Activated CD4-positive, alpha-beta memory T cell treated with anti-CD3 and anti-CD28 coated beads, Interleukin-2, amount 10 ng/mL, durations not matched to agents 7 days and 5 days (primary cell): ENCODE measurements around the gene ETFDH. TPM values are rescaled to one million over a fixed set of nuclear protein-coding genes. Genes with fewer than 3 reads are reported as not detected.
A peak's percentile ranks its signal among the peaks of the same experiment; 100 is the strongest.
"Not testable (repeated sequence)": the region's sequence is repeated elsewhere in the genome, so short reads cannot be mapped to it uniquely, and the experiment has no call there.

Experiments used
- CTCF ChIA-PET: fragments of 350-600 bp; sonication (Branson Sonifier 250); formaldehyde crosslinking; loops from one replicate; lab custom pipeline; 2021; ENCODE audit warnings: antibody characterized with exemption, inconsistent platforms; lab: Charles Lee
- POLR2A ChIA-PET: fragments of 350-600 bp; sonication (Branson Sonifier 250); formaldehyde crosslinking; loops from one replicate; lab custom pipeline; 2021; ENCODE audit warnings: antibody characterized with exemption; lab: Charles Lee
- DNase-seq: peaks from one replicate; pipeline ENCODE4 v3.0.0-alpha.2; 2020
- H3K27ac Mint-ChIP-seq: one replicate; pipeline ENCODE4 v1.8.0; 2021; ENCODE audit warnings: mild to moderate bottlenecking, mixed read lengths
- H3K27me3 Mint-ChIP-seq: one replicate; pipeline ENCODE4 v1.8.0; 2021; ENCODE audit warnings: mixed read lengths
- H3K36me3 Mint-ChIP-seq: one replicate; pipeline ENCODE4 v1.8.0; 2021; ENCODE audit warnings: low read depth, mixed read lengths
- H3K4me1 Mint-ChIP-seq: one replicate; pipeline ENCODE4 v1.8.0; 2021; ENCODE audit warnings: mixed read lengths
- H3K4me3 Mint-ChIP-seq: one replicate; pipeline ENCODE4 v1.8.0; 2021; ENCODE audit warnings: mild to moderate bottlenecking, mixed read lengths
- H3K9me3 Mint-ChIP-seq: one replicate; pipeline ENCODE4 v1.8.0; 2021; ENCODE audit warnings: mixed read lengths
- total RNA-seq, 2 experiments: library from RNA; stranded (reverse); gene quantifications; one replicate each; pipeline ENCODE4 v1.2.3, GENCODE V29; 2021

Gene ETFDH
- total RNA-seq, 2 experiments from 2014 or later, result 22.0 to 24.3 TPM

- H3K27me3 Mint-ChIP-seq, result no peaks in the 10 kb centered on the region
- no peaks in the 10 kb centered on the region for H3K9me3 Mint-ChIP-seq
- ChIA-PET CTCF (no interaction called here), POLR2A (no interaction called here)
- peaks cover 18% of the 10 kb centered on the region for H3K36me3 Mint-ChIP-seq
- H3K4me3 Mint-ChIP-seq, result no peak overlapping the region
- H3K4me1 Mint-ChIP-seq, result no peaks in the 10 kb centered on the region
- H3K27ac Mint-ChIP-seq, result no peak overlapping the region
- no peak for DNase-seq
These were observed 16.7 kb downstream of the ETFDH start for GRCh38 chr4:158688813-158689212.

- H3K9me3 Mint-ChIP-seq, result no peaks in the 10 kb centered on the region
- POLR2A ChIA-PET, result no interaction called here
- H3K36me3 Mint-ChIP-seq, result peaks cover 45% of the 10 kb centered on the region
- no peak overlapping the region for H3K27ac Mint-ChIP-seq
- H3K4me3 Mint-ChIP-seq, result no peak overlapping the region
- H3K27me3 Mint-ChIP-seq, result no peaks in the 10 kb centered on the region
- no peaks in the 10 kb centered on the region for H3K4me1 Mint-ChIP-seq
- no peak for DNase-seq
- CTCF ChIA-PET, result no interaction called here
These were observed 32.2 kb downstream of the ETFDH start for GRCh38 chr4:158704274-158704673.

- no peak overlapping the region for H3K4me3 Mint-ChIP-seq
- no peak overlapping the region for H3K27ac Mint-ChIP-seq
- ChIA-PET CTCF (interaction anchor here (0.8 to 1.9 kb wide), 4 partner anchors 11 to 140 kb away, joined by 3 to 13 read pairs (median 4); no protein-coding TSS in a partner anchor), POLR2A (interaction anchor here (0.7 to 1.8 kb wide), 4 partner anchors 10 to 280 kb away, joined by 3 to 5 read pairs (median 4); partner anchors contain the start of gene PPID)
- no peak for DNase-seq
- H3K36me3 Mint-ChIP-seq, result peaks cover 79% of the 10 kb centered on the region
- no peaks in the 10 kb centered on the region for H3K9me3 Mint-ChIP-seq
- peaks cover 12% of the 10 kb centered on the region for H3K4me1 Mint-ChIP-seq
- no peaks in the 10 kb centered on the region for H3K27me3 Mint-ChIP-seq
These were observed 38.7 kb downstream of the ETFDH start for GRCh38 chr4:158710814-158711213.

- DNase-seq, H3K9me3 Mint-ChIP-seq, H3K4me3 Mint-ChIP-seq, H3K27ac Mint-ChIP-seq, H3K27me3 Mint-ChIP-seq: not testable (repeated sequence)
- Mint-ChIP-seq H3K4me1 (peaks cover 19% of the 10 kb centered on the region), H3K36me3 (peaks cover 79% of the 10 kb centered on the region)
- ChIA-PET CTCF (interaction anchor here (1.3 to 1.7 kb wide), 2 partner anchors 13 to 137 kb away, joined by 3 to 4 read pairs; no protein-coding TSS in a partner anchor), POLR2A (interaction anchor here (1.2 kb wide), 1 partner anchor 41 kb away, joined by 3 read pairs; the partner anchor contains the start of gene C4orf46)
These were observed 40.5 kb downstream of the ETFDH start for GRCh38 chr4:158712622-158713021.

GRCh38 chr4:158714937-158715336 lies 42.8 kb downstream of the ETFDH start:
- DNase-seq, result no peak
- H3K4me3 Mint-ChIP-seq, result no peak overlapping the region
- ChIA-PET CTCF (interaction anchor here (1.8 kb wide), 1 partner anchor 134 kb away, joined by 10 read pairs; no protein-coding TSS in a partner anchor), POLR2A (interaction anchor here (1.1 kb wide), 1 partner anchor 9 kb away, joined by 4 read pairs; no protein-coding TSS in a partner anchor)
- no peak overlapping the region for H3K27ac Mint-ChIP-seq
- peaks cover 88% of the 10 kb centered on the region for H3K36me3 Mint-ChIP-seq
- no peaks in the 10 kb centered on the region for H3K9me3 Mint-ChIP-seq
- H3K4me1 Mint-ChIP-seq, result peaks cover 39% of the 10 kb centered on the region
- H3K27me3 Mint-ChIP-seq, result no peaks in the 10 kb centered on the region

GRCh38 chr4:158715802-158716201 lies 43.7 kb downstream of the ETFDH start:
- DNase-seq, result no peak
- H3K36me3 Mint-ChIP-seq, result peaks cover 87% of the 10 kb centered on the region
- POLR2A ChIA-PET, result interaction anchor here (0.9 to 1.1 kb wide), 2 partner anchors 9 to 51 kb away, joined by 3 to 4 read pairs; no protein-coding TSS in a partner anchor
- H3K27ac Mint-ChIP-seq, result no peak overlapping the region
- no peak overlapping the region for H3K4me3 Mint-ChIP-seq
- H3K27me3 Mint-ChIP-seq, result no peaks in the 10 kb centered on the region
- CTCF ChIA-PET, result interaction anchor here (1.8 kb wide), 1 partner anchor 134 kb away, joined by 10 read pairs; no protein-coding TSS in a partner anchor
- H3K4me1 Mint-ChIP-seq, result peaks cover 45% of the 10 kb centered on the region
- no peaks in the 10 kb centered on the region for H3K9me3 Mint-ChIP-seq

- Mint-ChIP-seq H3K27me3 (no peaks in the 10 kb centered on the region), H3K36me3 (peaks cover 61% of the 10 kb centered on the region), H3K9me3 (no peaks in the 10 kb centered on the region), H3K4me3 (peak overlapping the region; percentile 85), H3K27ac (peak overlapping the region; percentile 98), H3K4me1 (peaks cover 69% of the 10 kb centered on the region)
- POLR2A ChIA-PET, result interaction anchor here (0.9 to 1.3 kb wide), 3 partner anchors 11 to 88 kb away, joined by 3 to 5 read pairs (median 3); partner anchors contain the start of gene C4orf46
- DNase-seq, result no peak
- CTCF ChIA-PET, result interaction anchor here (1.1 to 2.3 kb wide), 4 partner anchors 10 to 130 kb away, joined by 4 to 6 read pairs (median 4); no protein-coding TSS in a partner anchor
These were observed 49.6 kb downstream of the ETFDH start for GRCh38 chr4:158721680-158722079.

- POLR2A ChIA-PET, result interaction anchor here (0.9 to 1.3 kb wide), 2 partner anchors 51 to 88 kb away, joined by 3 read pairs; partner anchors contain the start of gene C4orf46
- Mint-ChIP-seq H3K36me3 (peaks cover 55% of the 10 kb centered on the region), H3K27ac (peak overlapping the region; percentile 98), H3K4me3 (peak overlapping the region; percentile 85), H3K27me3 (no peaks in the 10 kb centered on the region), H3K9me3 (no peaks in the 10 kb centered on the region), H3K4me1 (peaks cover 72% of the 10 kb centered on the region)
- DNase-seq, result no peak
- CTCF ChIA-PET, result interaction anchor here (1.5 to 2.3 kb wide), 3 partner anchors 11 to 129 kb away, joined by 4 to 6 read pairs (median 4); no protein-coding TSS in a partner anchor
These were observed 50.3 kb downstream of the ETFDH start for GRCh38 chr4:158722291-158722916.

- ChIA-PET POLR2A (interaction anchor here (0.7 to 2.2 kb wide), 8 partner anchors 13 to 122 kb away, joined by 3 to 18 read pairs (median 6); partner anchors contain the start of genes C4orf46 and FNIP2), CTCF (interaction anchor here (0.7 to 2.3 kb wide), 9 partner anchors 10 to 134 kb away, joined by 3 to 9 read pairs (median 3); partner anchors contain the start of gene ETFDH)
- H3K9me3 Mint-ChIP-seq, result no peaks in the 10 kb centered on the region
- peak; percentile 88 for DNase-seq
- peak within 1 kb of the TSS; percentile 85 for H3K4me3 Mint-ChIP-seq
- peaks cover 72% of the 10 kb centered on the region for H3K4me1 Mint-ChIP-seq
- peaks cover 47% of the 10 kb centered on the region for H3K36me3 Mint-ChIP-seq
- H3K27ac Mint-ChIP-seq, result peak within 1 kb of the TSS; percentile 98
- no peaks in the 10 kb centered on the region for H3K27me3 Mint-ChIP-seq
These were observed 51.1 kb downstream of the ETFDH start, which contains the start of gene PPID for GRCh38 chr4:158722917-158723793. TSS of gene PPID (minus strand) at chr4:158723396. CDS start at chr4:158723288, 108 bp downstream.

GRCh38 chr4:158724637-158725036 lies 52.5 kb downstream of the ETFDH start:
- peak overlapping the region; percentile 98 for H3K27ac Mint-ChIP-seq
- peaks cover 75% of the 10 kb centered on the region for H3K4me1 Mint-ChIP-seq
- DNase-seq, result no peak
- H3K4me3 Mint-ChIP-seq, result peak overlapping the region; percentile 85
- ChIA-PET POLR2A (interaction anchor here (1.2 to 2.2 kb wide), 7 partner anchors 9 to 117 kb away, joined by 4 to 18 read pairs (median 6); partner anchors contain the start of genes C4orf46 and FNIP2), CTCF (interaction anchor here (1.1 to 2.3 kb wide), 5 partner anchors 9 to 133 kb away, joined by 3 to 10 read pairs (median 6); partner anchors contain the start of gene FNIP2)
- peaks cover 34% of the 10 kb centered on the region for H3K36me3 Mint-ChIP-seq
- no peaks in the 10 kb centered on the region for H3K27me3 Mint-ChIP-seq
- no peaks in the 10 kb centered on the region for H3K9me3 Mint-ChIP-seq

GRCh38 chr4:158726633-158727032 lies 54.5 kb downstream of the ETFDH start:
- Mint-ChIP-seq H3K27ac (no peak overlapping the region), H3K4me1 (peaks cover 64% of the 10 kb centered on the region), H3K27me3 (peaks cover 6% of the 10 kb centered on the region), H3K4me3 (no peak overlapping the region), H3K36me3 (peaks cover 16% of the 10 kb centered on the region), H3K9me3 (no peaks in the 10 kb centered on the region)
- POLR2A ChIA-PET, result interaction anchor here (0.6 to 1.0 kb wide), 2 partner anchors 43 to 102 kb away, joined by 3 read pairs; no protein-coding TSS in a partner anchor
- no peak for DNase-seq
- CTCF ChIA-PET, result interaction anchor here (0.8 to 2.1 kb wide), 2 partner anchors 37 to 125 kb away, joined by 3 to 8 read pairs; no protein-coding TSS in a partner anchor

GRCh38 chr4:158728236-158728635 lies 56.1 kb downstream of the ETFDH start:
- Mint-ChIP-seq H3K36me3 (peaks cover 9% of the 10 kb centered on the region), H3K27ac (no peak overlapping the region), H3K9me3 (no peaks in the 10 kb centered on the region), H3K4me1 (peaks cover 54% of the 10 kb centered on the region), H3K27me3 (peaks cover 17% of the 10 kb centered on the region), H3K4me3 (no peak overlapping the region)
- ChIA-PET CTCF (interaction anchor here (1.0 to 2.1 kb wide), 2 partner anchors 58 to 123 kb away, joined by 3 to 8 read pairs; no protein-coding TSS in a partner anchor), POLR2A (no interaction called here)
- no peak for DNase-seq
